Endothelial cell of umbilical vein (primary cell): Measurements from ENCODE around the gene FGF23. TPM values are rescaled to one million over a fixed set of nuclear protein-coding genes. Genes with fewer than 3 reads are reported as not detected.

Source experiments
- BruUV-seq: library from RNA; stranded (reverse); fragments of 400-500 nt; replicated peaks from 2 replicates; lab custom pipeline; 2021; lab: Mats Ljungman, UMichigan
- CTCF ChIA-PET: fragments of 300-600, 350-600 bp; sonication (Branson Sonifier 250); formaldehyde crosslinking; loops from one replicate; lab custom pipeline; 2021; ENCODE audit warnings: antibody characterized with exemption, inconsistent platforms; lab: Charles Lee
- POLR2A ChIA-PET: fragments of 300-600, 350-600 bp; sonication (Branson Sonifier 250); formaldehyde crosslinking; loops from one replicate; lab custom pipeline; 2021; ENCODE audit warnings: antibody characterized with exemption, inconsistent platforms; lab: Charles Lee
- DNase-seq: peaks from one replicate; pipeline ENCODE4 v3.0.0-alpha.2; 2011; ENCODE audit warnings: low read depth, low spot score
- FAIRE-seq: peaks from 2 replicates; lab custom pipeline; 2011; peaks lifted over from hg19 to GRCh38; lab: Jason Lieb, UNC
- H2AFZ ChIP-seq: 2 replicates; pipeline ENCODE4 v1.6.0; 2012; ENCODE audit warnings: low read depth, low read length, control low read depth, inconsistent platforms
- H3K27ac ChIP-seq: 2 replicates; pipeline ENCODE4 v1.5.1; 2011; ENCODE audit warnings: low read depth, mild to moderate bottlenecking, control low read depth, low read length, moderate library complexity; ENCODE audit not compliant: insufficient read depth
- H3K27me3 ChIP-seq, 2 experiments: 2 replicates each; pipeline versions ENCODE4 v1.6.0 to v1.6.1; 2011; ENCODE audit warnings: low read length in 2 of 2, mixed read lengths in 1 of 2; ENCODE audit not compliant: control insufficient read depth in 2 of 2, insufficient read depth in 2 of 2
- H3K36me3 ChIP-seq, 2 experiments: 2 replicates in 1 of 2; 3 replicates in 1 of 2; pipeline ENCODE4 v1.5.1; 2011; ENCODE audit warnings: low read length in 2 of 2, mild to moderate bottlenecking in 1 of 2, moderate library complexity in 1 of 2; ENCODE audit not compliant: control insufficient read depth in 2 of 2, insufficient read depth in 2 of 2; ENCODE audit errors: extremely low read depth in 1 of 2
- H3K4me1 ChIP-seq: 3 replicates; pipeline ENCODE4 v1.5.1; 2011; ENCODE audit warnings: mild to moderate bottlenecking, low read length; ENCODE audit not compliant: control insufficient read depth, insufficient read depth; ENCODE audit errors: extremely low read depth
- H3K4me2 ChIP-seq: 2 replicates; pipeline ENCODE4 v1.6.1; 2011; ENCODE audit warnings: low read length, control low read depth, mixed read lengths; ENCODE audit not compliant: insufficient read depth
- H3K4me3 ChIP-seq, 3 experiments: fragments of 200-600 bp in 1 of 3; sonication (generic), shearing (Covaris generic) in 1 of 3; replicated peaks in 1 of 3; 2 replicates each; pipeline ENCODE4 v1.5.1; 2011 to 2016; ENCODE audit warnings: control low read depth in 3 of 3, low read length in 3 of 3, mild to moderate bottlenecking in 2 of 3, inconsistent platforms in 1 of 3, low read depth in 1 of 3, moderate library complexity in 1 of 3; ENCODE audit not compliant: insufficient read depth in 1 of 3
- H3K79me2 ChIP-seq: 2 replicates; pipeline ENCODE4 v1.6.0; 2012; ENCODE audit warnings: low read length, inconsistent platforms; ENCODE audit not compliant: control insufficient read depth, insufficient read depth
- H3K9ac ChIP-seq: replicated peaks from 2 replicates; pipeline ENCODE3; 2011; ENCODE audit warnings: low read length, control low read depth; ENCODE audit not compliant: insufficient read depth; ENCODE audit errors: extremely low read depth
- H3K9me1 ChIP-seq: replicated peaks from 3 replicates; pipeline ENCODE4 v1.6.0; 2011; ENCODE audit warnings: mild to moderate bottlenecking, low read length; ENCODE audit not compliant: control insufficient read depth, insufficient read depth; ENCODE audit errors: extremely low read depth
- H3K9me3 ChIP-seq: replicated peaks from 2 replicates; pipeline ENCODE4 v1.5.1; 2012; ENCODE audit warnings: low read length, inconsistent platforms; ENCODE audit not compliant: control insufficient read depth, insufficient read depth
- H4K20me1 ChIP-seq: replicated peaks from 2 replicates; pipeline ENCODE3; 2011; ENCODE audit warnings: mild to moderate bottlenecking, low read length; ENCODE audit not compliant: control insufficient read depth, insufficient read depth; ENCODE audit errors: extremely low read depth
- EZH2 ChIP-seq: IDR thresholded peaks from 2 replicates; pipeline ENCODE4 v1.6.1; 2012; ENCODE audit warnings: borderline replicate concordance, low read depth, mild to moderate bottlenecking, moderate library complexity, low read length, inconsistent platforms; ENCODE audit not compliant: severe bottlenecking
- FOS ChIP-seq: IDR thresholded peaks from 2 replicates; pipeline ENCODE4 v1.6.1; 2011; ENCODE audit warnings: mild to moderate bottlenecking, low read length, moderate library complexity, borderline replicate concordance; ENCODE audit not compliant: insufficient read depth
- GATA2 ChIP-seq: IDR thresholded peaks from 2 replicates; pipeline ENCODE4 v1.7.0; 2011; ENCODE audit warnings: low read depth, mild to moderate bottlenecking, moderate library complexity, mixed read lengths, low read length; ENCODE audit not compliant: insufficient read length, insufficient read depth
- dilution Hi-C: fragments of 300-500 bp; cut with MboI; formaldehyde crosslinking; loops from one replicate; pipeline ENCODE4 v1.15.0; 2019; ENCODE audit warnings: low sequenced_read_pairs; ENCODE audit not compliant: extremely low pct_ligation_motif_present
- intact Hi-C: fragments of 100-400 bp; cut with micrococcal nuclease; formaldehyde crosslinking; loops from one replicate; pipeline ENCODE4 v1.10.0; 2022
- polyA plus RNA-seq, 4 experiments: library from polyadenylated mRNA; depleted of rRNA in 3 of 4; stranded (reverse) in 3 of 4; unstranded in 1 of 4; fragments of >200 nt; gene quantifications; 2 replicates each; pipeline versions ENCODE4 v1.2.1 to v1.2.3, GENCODE V29; 2011 to 2012; ENCODE audit warnings: missing spikeins in 1 of 4
- total RNA-seq: library from RNA; stranded (reverse); gene quantifications from 2 replicates; pipeline ENCODE4 v1.2.3, GENCODE V29; 2021
- TF ChIP-seq, protein P1 (sequence below), 2 donors: IDR thresholded peaks; 1 replicate in 1 of 2; 2 replicates in 1 of 2; pipeline ENCODE4 v1.5.1; 2011; ENCODE audit warnings: low read length in 2 of 2, mild to moderate bottlenecking in 2 of 2, moderate library complexity in 2 of 2, control low read depth in 1 of 2, inconsistent platforms in 1 of 2, low read depth in 1 of 2; ENCODE audit not compliant: insufficient read depth in 1 of 2; ENCODE audit errors: extremely low read depth in 1 of 2
- TF ChIP-seq, protein P2 (sequence below): IDR thresholded peaks from 2 replicates; pipeline ENCODE4 v1.6.1; 2011; ENCODE audit not compliant: insufficient read depth, insufficient read length

Gene FGF23
- total and polyA plus RNA-seq, 2 donors (not counting 3 experiments of a cell fraction or from before 2014, with no cell fraction given), result not detected

DNA sequence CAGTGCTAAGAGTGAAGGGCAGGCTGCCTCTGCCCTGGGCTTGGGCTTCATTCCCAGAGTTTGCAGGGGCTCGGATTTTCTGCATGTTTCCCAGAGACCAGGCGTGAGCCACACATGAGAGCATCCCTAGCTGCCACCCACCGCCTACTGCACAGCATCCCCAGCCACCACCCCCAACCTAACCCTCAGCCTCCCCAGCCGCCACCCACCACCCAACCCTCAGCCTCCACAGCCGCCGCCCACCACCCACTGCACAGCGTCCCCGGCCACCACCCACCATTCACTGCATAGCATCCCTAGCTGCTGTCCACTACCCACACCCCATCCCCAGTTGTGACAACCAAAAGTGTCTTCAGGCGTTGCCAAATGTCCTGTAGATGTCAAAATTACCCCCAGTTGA, 43.5 kb upstream of the FGF23 start:
- dilution Hi-C loops, result no loop called here
- H4K20me1 ChIP-seq, result no peaks in the 10 kb centered on the region
- no TSS peak for BruUV-seq
- intact Hi-C loops, result no loop called here
- H3K27ac ChIP-seq, result no peak overlapping the region
- H3K79me2 ChIP-seq, result no peaks in the 10 kb centered on the region
- H3K36me3 ChIP-seq, result no peaks in the 10 kb centered on the region
- POLR2A ChIA-PET, result no interaction called here
- no peaks in the 10 kb centered on the region for H3K9me3 ChIP-seq
- H2AFZ ChIP-seq, result no peak overlapping the region
- TF ChIP-seq, protein P1, sequence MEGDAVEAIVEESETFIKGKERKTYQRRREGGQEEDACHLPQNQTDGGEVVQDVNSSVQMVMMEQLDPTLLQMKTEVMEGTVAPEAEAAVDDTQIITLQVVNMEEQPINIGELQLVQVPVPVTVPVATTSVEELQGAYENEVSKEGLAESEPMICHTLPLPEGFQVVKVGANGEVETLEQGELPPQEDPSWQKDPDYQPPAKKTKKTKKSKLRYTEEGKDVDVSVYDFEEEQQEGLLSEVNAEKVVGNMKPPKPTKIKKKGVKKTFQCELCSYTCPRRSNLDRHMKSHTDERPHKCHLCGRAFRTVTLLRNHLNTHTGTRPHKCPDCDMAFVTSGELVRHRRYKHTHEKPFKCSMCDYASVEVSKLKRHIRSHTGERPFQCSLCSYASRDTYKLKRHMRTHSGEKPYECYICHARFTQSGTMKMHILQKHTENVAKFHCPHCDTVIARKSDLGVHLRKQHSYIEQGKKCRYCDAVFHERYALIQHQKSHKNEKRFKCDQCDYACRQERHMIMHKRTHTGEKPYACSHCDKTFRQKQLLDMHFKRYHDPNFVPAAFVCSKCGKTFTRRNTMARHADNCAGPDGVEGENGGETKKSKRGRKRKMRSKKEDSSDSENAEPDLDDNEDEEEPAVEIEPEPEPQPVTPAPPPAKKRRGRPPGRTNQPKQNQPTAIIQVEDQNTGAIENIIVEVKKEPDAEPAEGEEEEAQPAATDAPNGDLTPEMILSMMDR (IDR thresholded peaks at IDR 0.05; ENCODE audit: extremely low read depth in 1 of 2, insufficient read depth in 1 of 2, low read depth in 1 of 2, low read length in 2 of 2), result no peak
- no peak for TF ChIP-seq EZH2
- TF ChIP-seq, protein P2, sequence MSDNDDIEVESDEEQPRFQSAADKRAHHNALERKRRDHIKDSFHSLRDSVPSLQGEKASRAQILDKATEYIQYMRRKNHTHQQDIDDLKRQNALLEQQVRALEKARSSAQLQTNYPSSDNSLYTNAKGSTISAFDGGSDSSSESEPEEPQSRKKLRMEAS, result no peak
- no peak for TF ChIP-seq FOS
- no peak for DNase-seq
- no peaks in the 10 kb centered on the region for H3K9me1 ChIP-seq
- H3K9ac ChIP-seq, result no peak overlapping the region
- H3K4me3 ChIP-seq, result no peak overlapping the region
- CTCF ChIA-PET, result interaction anchor here (1.1 to 1.8 kb wide), 3 partner anchors 9 to 115 kb away, joined by 3 to 12 read pairs (median 4); no protein-coding TSS in a partner anchor
- H3K4me2 ChIP-seq, result no peak overlapping the region
- H3K4me1 ChIP-seq, result no peaks in the 10 kb centered on the region
- FAIRE-seq, result no peak
- H3K27me3 ChIP-seq, result peaks cover 0 to 2% of the 10 kb centered on the region in 2 experiments

GRCh38 chr12:4421590-4422031, 42.1 kb upstream of the FGF23 start:
- Histone ChIP-seq H2AFZ (no peak overlapping the region), H3K27ac (no peak overlapping the region), H3K79me2 (no peaks in the 10 kb centered on the region), H3K9me1 (no peaks in the 10 kb centered on the region), H3K4me2 (no peak overlapping the region), H4K20me1 (no peaks in the 10 kb centered on the region), H3K4me1 (no peaks in the 10 kb centered on the region), H3K27me3 (peaks cover 0 to 2% of the 10 kb centered on the region in 2 experiments), H3K9ac (no peak overlapping the region), H3K36me3 (no peaks in the 10 kb centered on the region), H3K9me3 (no peaks in the 10 kb centered on the region), H3K4me3 (no peak overlapping the region)
- TF ChIP-seq GATA2 (no peak), FOS (no peak)
- TF ChIP-seq, protein P1 (IDR thresholded peaks at IDR 0.05; ENCODE audit: extremely low read depth in 1 of 2, insufficient read depth in 1 of 2, low read depth in 1 of 2, low read length in 2 of 2), result peak; percentile 55 to 56
- TF ChIP-seq, protein P2, result no peak
- FAIRE-seq (peak; percentile 81), DNase-seq (peak; percentile 37)
- intact Hi-C loops (loop anchor here (1.0 to 2.0 kb wide), 3 partner anchors 106 to 337 kb away; no protein-coding TSS in a partner anchor), dilution Hi-C loops (no loop called here)
- BruUV-seq, result no TSS peak
- ChIA-PET CTCF (interaction anchor here (0.6 to 2.6 kb wide), 14 partner anchors 9 to 337 kb away, joined by 3 to 19 read pairs (median 4); no protein-coding TSS in a partner anchor), POLR2A (no interaction called here)
